Measurements from ENCODE around the gene CHAF1A.
A peak's percentile ranks its signal among the peaks of the same experiment; 100 is the strongest.

The CHAF1A gene

GRCh38 chr19:4402171-4403004 lies at the start of gene CHAF1A:
TSS of gene CHAF1A (plus strand) at chr19:4402640. CDS start at chr19:4402763, 123 bp downstream.
- DNase-seq (ENCODE audit: low spot score) = peak; percentile 99

GRCh38 chr19:4352701-4353121 lies 49.7 kb upstream of the CHAF1A start:
- DNase-seq (ENCODE audit: low spot score) = peak; percentile 79

- no peak for DNase-seq (ENCODE audit: low spot score)
Observed at GRCh38 chr19:4354282-4354681, 48.2 kb upstream of the CHAF1A start.

GRCh38 chr19:4354897-4355296 lies 47.5 kb upstream of the CHAF1A start:
- no peak for DNase-seq (ENCODE audit: low spot score)

- no peak for DNase-seq (ENCODE audit: low spot score)
Observed at GRCh38 chr19:4357095-4357797, 45.2 kb upstream of the CHAF1A start.

GRCh38 chr19:4357921-4358326 lies 44.5 kb upstream of the CHAF1A start:
- DNase-seq (ENCODE audit: low spot score) = no peak

GRCh38 chr19:4358709-4359626 lies 43.5 kb upstream of the CHAF1A start:
- DNase-seq (ENCODE audit: low spot score) = no peak

- no peak for DNase-seq (ENCODE audit: low spot score)
Observed at GRCh38 chr19:4359627-4360000, 42.8 kb upstream of the CHAF1A start.

GRCh38 chr19:4360081-4360569 lies 42.3 kb upstream of the CHAF1A start:
- DNase-seq (ENCODE audit: low spot score) = no peak

- DNase-seq (ENCODE audit: low spot score) = no peak
Observed at GRCh38 chr19:4360641-4361151, 41.7 kb upstream of the CHAF1A start.

GRCh38 chr19:4361152-4362046 lies 41.0 kb upstream of the CHAF1A start:
- DNase-seq (ENCODE audit: low spot score) = no peak

GRCh38 chr19:4362101-4362828 lies 40.2 kb upstream of the CHAF1A start:
- DNase-seq (ENCODE audit: low spot score) = no peak

- DNase-seq (ENCODE audit: low spot score) = no peak
Observed at GRCh38 chr19:4362831-4363545, 39.5 kb upstream of the CHAF1A start.

GRCh38 chr19:4363571-4364304 lies 38.7 kb upstream of the CHAF1A start:
- DNase-seq (ENCODE audit: low spot score) = no peak

GRCh38 chr19:4365341-4365740 lies 37.1 kb upstream of the CHAF1A start:
- DNase-seq (ENCODE audit: low spot score) = no peak

- no peak for DNase-seq (ENCODE audit: low spot score)
Observed at GRCh38 chr19:4365791-4366665, 36.4 kb upstream of the CHAF1A start.

- no peak for DNase-seq (ENCODE audit: low spot score)
Observed at GRCh38 chr19:4366666-4367335, 35.6 kb upstream of the CHAF1A start.

Measured in germinal center (tissue), 1 donor.